Measurements from ENCODE around the gene ZNF526. TPM values are rescaled to one million over a fixed set of nuclear protein-coding genes. Genes with fewer than 3 reads are reported as not detected.

Gene ZNF526
- total RNA-seq, 1 donor from 2014 or later = 22.7 TPM

GRCh38 chr19:42274065-42274682, 54.1 kb downstream of the ZNF526 start:
- ATAC-seq (ENCODE audit: low read depth) = no peak
- Mint-ChIP-seq H3K36me3 (ENCODE audit: low read depth) (peaks cover 27% of the 10 kb centered on the region), H3K9me3 (no peaks in the 10 kb centered on the region), H3K4me1 (peaks cover 48% of the 10 kb centered on the region), H3K27ac (no peak overlapping the region), H3K4me3 (no peak overlapping the region), H3K27me3 (no peaks in the 10 kb centered on the region)
- CTCF ChIA-PET = interaction anchor here (1.0 kb wide), 1 partner anchor 29 kb away, joined by 3 read pairs; no protein-coding TSS in a partner anchor
- TF ChIP-seq CTCF (IDR thresholded peaks at IDR 0.05) = no peak
- intact Hi-C loops (cut with micrococcal nuclease) = no loop called here
- POLR2A ChIA-PET = no interaction called here
- DNase-seq = no peak

GRCh38 chr19:42275103-42275502, 55.0 kb downstream of the ZNF526 start:
- TF ChIP-seq CTCF (IDR thresholded peaks at IDR 0.05) = no peak
- Mint-ChIP-seq H3K9me3 (no peaks in the 10 kb centered on the region), H3K27me3 (no peaks in the 10 kb centered on the region), H3K36me3 (ENCODE audit: low read depth) (peaks cover 27% of the 10 kb centered on the region), H3K4me3 (no peak overlapping the region), H3K27ac (no peak overlapping the region), H3K4me1 (peaks cover 47% of the 10 kb centered on the region)
- intact Hi-C loops (cut with micrococcal nuclease) = no loop called here
- ChIA-PET POLR2A (interaction anchor here (0.6 kb wide), 1 partner anchor 193 kb away, joined by 4 read pairs; no protein-coding TSS in a partner anchor), CTCF (interaction anchor here (1.0 kb wide), 1 partner anchor 30 kb away, joined by 3 read pairs; no protein-coding TSS in a partner anchor)
- no peak for ATAC-seq (ENCODE audit: low read depth)
- DNase-seq = no peak

- ATAC-seq (ENCODE audit: low read depth) (no peak), DNase-seq (no peak)
- no peaks in the 10 kb centered on the region for H3K9me3 Mint-ChIP-seq
- H3K4me1 Mint-ChIP-seq = peaks cover 43% of the 10 kb centered on the region
- intact Hi-C loops (cut with micrococcal nuclease) = no loop called here
- H3K27me3 Mint-ChIP-seq = no peaks in the 10 kb centered on the region
- POLR2A ChIA-PET = interaction anchor here (0.6 kb wide), 1 partner anchor 193 kb away, joined by 4 read pairs; no protein-coding TSS in a partner anchor
- peaks cover 24% of the 10 kb centered on the region for H3K36me3 Mint-ChIP-seq (ENCODE audit: low read depth)
- H3K27ac Mint-ChIP-seq = no peak overlapping the region
- TF ChIP-seq CTCF (IDR thresholded peaks at IDR 0.05) = no peak
- CTCF ChIA-PET = interaction anchor here (1.0 kb wide), 1 partner anchor 30 kb away, joined by 3 read pairs; no protein-coding TSS in a partner anchor
- H3K4me3 Mint-ChIP-seq = no peak overlapping the region
Measured at GRCh38 chr19:42275517-42275916, 55.4 kb downstream of the ZNF526 start.

- ATAC-seq (ENCODE audit: low read depth) = no peak
- CTCF ChIA-PET = no interaction called here
- POLR2A ChIA-PET = interaction anchor here (0.8 kb wide), 1 partner anchor 24 kb away, joined by 3 read pairs; no protein-coding TSS in a partner anchor
- Mint-ChIP-seq H3K27ac (peak overlapping the region; percentile 1), H3K27me3 (no peaks in the 10 kb centered on the region), H3K36me3 (ENCODE audit: low read depth) (peaks cover 22% of the 10 kb centered on the region), H3K4me1 (peaks cover 39% of the 10 kb centered on the region), H3K4me3 (no peak overlapping the region), H3K9me3 (no peaks in the 10 kb centered on the region)
- no peak for TF ChIP-seq CTCF (IDR thresholded peaks at IDR 0.05)
- intact Hi-C loops (cut with micrococcal nuclease) = no loop called here
- no peak for DNase-seq
Measured at GRCh38 chr19:42276284-42276683, 56.2 kb downstream of the ZNF526 start.

- DNase-seq = no peak
- TF ChIP-seq CTCF (IDR thresholded peaks at IDR 0.05) = no peak
- CTCF ChIA-PET = no interaction called here
- H3K4me3 Mint-ChIP-seq = no peak overlapping the region
- POLR2A ChIA-PET = interaction anchor here (0.6 to 0.8 kb wide), 2 partner anchors 24 to 62 kb away, joined by 3 to 7 read pairs; no protein-coding TSS in a partner anchor
- H3K27ac Mint-ChIP-seq = no peak overlapping the region
- no peaks in the 10 kb centered on the region for H3K9me3 Mint-ChIP-seq
- no peaks in the 10 kb centered on the region for H3K27me3 Mint-ChIP-seq
- intact Hi-C loops (cut with micrococcal nuclease) = no loop called here
- H3K36me3 Mint-ChIP-seq (ENCODE audit: low read depth) = peaks cover 18% of the 10 kb centered on the region
- no peak for ATAC-seq (ENCODE audit: low read depth)
- peaks cover 40% of the 10 kb centered on the region for H3K4me1 Mint-ChIP-seq
Measured at GRCh38 chr19:42276821-42277220, 56.7 kb downstream of the ZNF526 start.

Other genes with a start within 250 kb of the ZNF526 start
- 1.4 and 1.8 TPM in 2 replicates for gene ATP1A3, start 226.1 kb upstream of the ZNF526 start, total RNA-seq
- gene GRIK5, start 150.1 kb upstream of the ZNF526 start, total RNA-seq = 0.09 and 0.15 TPM in 2 replicates
- 27.7 and 29.6 TPM in 2 replicates for gene ZNF574, start 144.1 kb upstream of the ZNF526 start, total RNA-seq
- 508 and 577 TPM in 2 replicates for gene POU2F2, start 87.9 kb upstream of the ZNF526 start, total RNA-seq
- gene DEDD2, start 2.6 kb upstream of the ZNF526 start, total RNA-seq = 26.1 and 29.0 TPM in 2 replicates
- gene GSK3A, start 22.3 kb downstream of the ZNF526 start, total RNA-seq = 38.2 and 38.6 TPM in 2 replicates
- 47.9 and 48.1 TPM in 2 replicates for gene ERF, start 34.8 kb downstream of the ZNF526 start, total RNA-seq
- gene CIC, start 48.9 kb downstream of the ZNF526 start, total RNA-seq = 85.4 and 96.5 TPM in 2 replicates
- 0.20 and 0.33 TPM in 2 replicates for gene PRR19, start 81.8 kb downstream of the ZNF526 start, total RNA-seq
- gene PAFAH1B3, start 82.3 kb downstream of the ZNF526 start, total RNA-seq = 22.7 and 25.9 TPM in 2 replicates
- not detected in 2 replicates for gene TMEM145, start 93.0 kb downstream of the ZNF526 start, total RNA-seq
- gene MEGF8, start 105.3 kb downstream of the ZNF526 start, total RNA-seq = 13.0 and 15.1 TPM in 2 replicates
- gene CNFN, start 170.0 kb downstream of the ZNF526 start, total RNA-seq = 1.00 and 2.4 TPM in 2 replicates
- 37.2 and 37.3 TPM in 2 replicates for gene LIPE, start 207.1 kb downstream of the ZNF526 start, total RNA-seq
- gene CXCL17, start 222.6 kb downstream of the ZNF526 start, total RNA-seq = not detected in 2 replicates